Ovary (tissue), 9 donors: ENCODE measurements around the gene ASB10. TPM values are rescaled to one million over a fixed set of nuclear protein-coding genes. Genes with fewer than 3 reads are reported as not detected.

ENCODE experiments used
- DNase-seq, 5 donors: peaks; one replicate each; pipeline ENCODE4 v3.0.0-alpha.2; 2019 to 2020
- H3K27ac ChIP-seq, 2 donors: fragments of 200-600 bp; one replicate each; pipeline versions ENCODE4 v1.5.1 to v1.8.0; 2019 to 2022
- H3K27me3 ChIP-seq: fragments of 200-600 bp; one replicate; pipeline ENCODE4 v1.8.0; 2022
- H3K36me3 ChIP-seq: fragments of 200-600 bp; sonication (generic); one replicate; pipeline ENCODE4 v1.5.1; 2019
- H3K4me1 ChIP-seq: one replicate; pipeline ENCODE4 v1.8.1; 2013; ENCODE audit warnings: mild to moderate bottlenecking, moderate library complexity; ENCODE audit not compliant: insufficient read depth
- H3K4me3 ChIP-seq: fragments of 200-600 bp; sonication (generic); one replicate; pipeline ENCODE4 v1.5.1; 2017
- H3K9me3 ChIP-seq, 2 donors: fragments of 200-600 bp in 1 of 2; sonication (generic) in 1 of 2; one replicate each; pipeline versions ENCODE4 v1.5.1 to v1.8.1; 2013 to 2019; ENCODE audit warnings: mild to moderate bottlenecking in 1 of 2, moderate library complexity in 1 of 2
- CTCF ChIP-seq, 3 donors: fragments of 450-650 bp in 2 of 3; fragments of 200-600 bp in 1 of 3; IDR thresholded peaks; one replicate each; pipeline versions ENCODE4 v1.5.1 to v1.8.0; 2016 to 2022; ENCODE audit warnings: antibody characterized with exemption in 3 of 3, mild to moderate bottlenecking in 1 of 3
- EP300 ChIP-seq: sonication (generic); formaldehyde crosslinking; IDR thresholded peaks from one replicate; pipeline ENCODE4 v1.6.1; 2017; ENCODE audit warnings: antibody characterized with exemption
- POLR2A ChIP-seq: fragments of 450-650 bp; IDR thresholded peaks from one replicate; pipeline ENCODE4 v1.6.1; 2017; ENCODE audit warnings: antibody characterized with exemption, mild to moderate bottlenecking, moderate library complexity
- WGBS, 3 donors: extraction: QIAGEN DNeasy Blood & Tissue Kit in 1 of 3; methylation state at CpG; one replicate each; pipeline versions ENCODE4 v1.1.5 to v1.1.7; 2013 to 2017; 5-methylcytosine and 5-hydroxymethylcytosine counted together
- intact Hi-C, 4 donors: fragments of 100-400 bp; cut with DNase I; formaldehyde crosslinking; loops; one replicate each; pipeline versions ENCODE4 v1.11.0 to v1.15.1; 2022 to 2023
- polyA plus RNA-seq, 2 donors: library from polyadenylated mRNA; stranded (reverse); fragments of 200-250 nt in 1 of 2; fragments of 350-450 nt in 1 of 2; fragmentation: Illumina TruSeq in 1 of 2; extraction: RNeasy Lipid Tissue Mini Kit (QIAGEN cat#74804) in 1 of 2; gene quantifications; one replicate each; pipeline ENCODE4 v1.2.3, GENCODE V29; 2013 to 2014
- total RNA-seq, 7 donors: library from RNA; depleted of rRNA in 2 of 7; stranded (reverse); fragments of >200 nt in 2 of 7; fragmentation: NEBNext Ultra II Directional in 3 of 7; extraction: Animal tissue kit (Norgen Biotek cat#: 25700) in 3 of 7; gene quantifications; one replicate each; pipeline versions ENCODE4 v1.1.0 to v1.2.4, GENCODE V29; 2016 to 2023
- donor health status: DM: no; HTN: no; CAD: no; lungs with moderate emphysema.
- donor health status: DM: no; HTN: no; CAD: no.
- donor health status: Bipolar disorder and iron deficiency.
- donor health status: DM: yes; HTN: yes; CAD: no.
- donor health status: DM: no; HTN: no; CAD: no.
- donor health status: DM: yes; HTN: yes; CAD: no.

The ASB10 gene
- total and polyA plus RNA-seq, 9 donors: not detected

GRCh38 chr7:151138153-151138851 is 48.7 kb downstream of the ASB10 start:
- TF ChIP-seq CTCF (IDR thresholded peaks at IDR 0.05) (no peak), POLR2A (no peak), EP300 (no peak)
- intact Hi-C loops: loop anchor here in 1 of 4 donors (10.0 kb wide), 1 partner anchor 166 kb away; no protein-coding TSS in a partner anchor
- Histone ChIP-seq H3K36me3 (no peaks in the 10 kb centered on the region), H3K27me3 (no peaks in the 10 kb centered on the region), H3K9me3 (no peaks in the 10 kb centered on the region), H3K4me3 (no peak overlapping the region), H3K4me1 (no peaks in the 10 kb centered on the region), H3K27ac (no peak overlapping the region)
- WGBS, 3 donors: 83 to 86% (median 84%) methylated on average over 30 of the region's 30 CpGs
- DNase-seq: peak in 1 of 5 donors; percentile 7

- no peak overlapping the region for H3K27ac ChIP-seq
- no peaks in the 10 kb centered on the region for H3K4me1 ChIP-seq
- intact Hi-C loops: loop anchor here in 1 of 4 donors (10.0 kb wide), 1 partner anchor 167 kb away; no protein-coding TSS in a partner anchor
- H3K4me3 ChIP-seq: no peak overlapping the region
- WGBS, 3 donors: 88 to 91% (median 89%) methylated on average over 11 of the region's 11 CpGs
- no peaks in the 10 kb centered on the region for H3K27me3 ChIP-seq
- H3K9me3 ChIP-seq: no peaks in the 10 kb centered on the region
- no peaks in the 10 kb centered on the region for H3K36me3 ChIP-seq
- TF ChIP-seq POLR2A: no peak
- no peak for TF ChIP-seq CTCF (IDR thresholded peaks at IDR 0.05)
- TF ChIP-seq EP300: no peak
- peak in 2 of 5 donors; percentile 3 to 9 for DNase-seq
Observed at GRCh38 chr7:151137791-151138152, 49.3 kb downstream of the ASB10 start.

GRCh38 chr7:151137076-151137675 is 49.9 kb downstream of the ASB10 start:
- TF ChIP-seq POLR2A: no peak
- TF ChIP-seq EP300: no peak
- TF ChIP-seq CTCF (IDR thresholded peaks at IDR 0.05): no peak
- 79 to 85% (median 80%) methylated on average over 22 of the region's 22 CpGs for WGBS, 3 donors
- Histone ChIP-seq H3K27ac (no peak overlapping the region), H3K4me3 (no peak overlapping the region), H3K27me3 (no peaks in the 10 kb centered on the region), H3K36me3 (no peaks in the 10 kb centered on the region), H3K9me3 (no peaks in the 10 kb centered on the region), H3K4me1 (no peaks in the 10 kb centered on the region)
- intact Hi-C loops: loop anchor here in 1 of 4 donors (10.0 kb wide), 1 partner anchor 168 kb away; no protein-coding TSS in a partner anchor
- DNase-seq: peak in 4 of 5 donors; percentile 6 to 34 (median 10)

- intact Hi-C loops: loop anchor here in 1 of 4 donors (10.0 kb wide), 1 partner anchor 169 kb away; no protein-coding TSS in a partner anchor
- TF ChIP-seq CTCF (IDR thresholded peaks at IDR 0.05) (no peak), EP300 (no peak), POLR2A (no peak)
- Histone ChIP-seq H3K4me1 (no peaks in the 10 kb centered on the region), H3K4me3 (no peak overlapping the region), H3K9me3 (no peaks in the 10 kb centered on the region), H3K36me3 (no peaks in the 10 kb centered on the region), H3K27ac (no peak overlapping the region), H3K27me3 (no peaks in the 10 kb centered on the region)
- 90 to 93% (median 91%) methylated on average over 32 to 33 of the region's 33 CpGs for WGBS, 3 donors
- peak in 2 of 5 donors; percentile 6 to 10 for DNase-seq
Observed at GRCh38 chr7:151135866-151136843, 50.9 kb downstream of the ASB10 start.
